H1 (cell line): ENCODE results near the gene IDI2. TPM values are rescaled to one million over a fixed set of nuclear protein-coding genes. Genes with fewer than 3 reads are reported as not detected.

Source experiments
- CHD7 ChIP-seq: fragments of 300-600 bp; sonication (generic); IDR thresholded peaks from 2 replicates; pipeline ENCODE4 v1.7.1; 2012; ENCODE audit warnings: low read length, moderate library complexity, mild to moderate bottlenecking, inconsistent platforms; ENCODE audit not compliant: insufficient replicate concordance
- polyA plus RNA-seq, 7 experiments: library from polyadenylated mRNA; depleted of rRNA in 3 of 7; stranded (reverse) in 5 of 7; unstranded in 2 of 7; fragments of >200 nt in 5 of 7; fragments of 200-250 nt in 2 of 7; gene quantifications; 1 replicate in 5 of 7; 2 replicates in 1 of 7; 4 replicates in 1 of 7; pipeline versions ENCODE4 v1.2.1 to v1.2.3, GENCODE V29; 2011 to 2013; ENCODE audit warnings: missing spikeins in 2 of 7, mixed read lengths in 2 of 7
- total RNA-seq: library from RNA; stranded (reverse); fragmentation: NEBNext Ultra II Directional; extraction: Animal tissue kit (Norgen Biotek cat#: 25700); gene quantifications from 2 replicates; pipeline ENCODE4 v1.2.1, GENCODE V29; 2021

Gene IDI2
- total and polyA plus RNA-seq, 2 of the 8 experiments (the other 6 are each of a cell fraction or from before 2014, with no cell fraction given), result not detected

- TF ChIP-seq CHD7, result no peak
These were observed 38.1 kb downstream of the IDI2 start (continued) for GRCh38 chr10:987620-987869.
